ENCODE results near the gene PSPC1.
"Not testable (repeated sequence)": the region's sequence is repeated elsewhere in the genome, so short reads cannot be mapped to it uniquely, and the experiment has no call there.

Gene PSPC1

DNA sequence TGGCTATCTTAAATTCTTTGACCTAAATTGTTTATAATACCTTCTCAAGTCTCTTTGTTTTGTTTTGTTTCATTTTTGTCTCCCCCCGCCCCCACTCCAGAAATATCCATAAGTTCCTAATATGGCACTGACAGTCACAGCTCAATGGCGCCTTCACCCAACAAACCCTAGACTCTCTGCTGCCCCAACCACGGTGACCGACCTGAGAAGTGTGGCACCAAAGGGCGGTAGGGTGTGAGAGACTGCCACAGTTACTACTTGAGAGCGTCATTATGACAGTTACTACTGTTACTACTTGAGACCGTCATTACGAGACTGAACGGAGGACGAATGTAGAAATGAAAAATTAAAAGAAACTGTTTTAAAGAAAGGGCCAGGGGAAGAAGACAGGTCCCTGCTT lies 34.4 kb upstream of the PSPC1 start:
- TF ChIP-seq, protein P1, sequence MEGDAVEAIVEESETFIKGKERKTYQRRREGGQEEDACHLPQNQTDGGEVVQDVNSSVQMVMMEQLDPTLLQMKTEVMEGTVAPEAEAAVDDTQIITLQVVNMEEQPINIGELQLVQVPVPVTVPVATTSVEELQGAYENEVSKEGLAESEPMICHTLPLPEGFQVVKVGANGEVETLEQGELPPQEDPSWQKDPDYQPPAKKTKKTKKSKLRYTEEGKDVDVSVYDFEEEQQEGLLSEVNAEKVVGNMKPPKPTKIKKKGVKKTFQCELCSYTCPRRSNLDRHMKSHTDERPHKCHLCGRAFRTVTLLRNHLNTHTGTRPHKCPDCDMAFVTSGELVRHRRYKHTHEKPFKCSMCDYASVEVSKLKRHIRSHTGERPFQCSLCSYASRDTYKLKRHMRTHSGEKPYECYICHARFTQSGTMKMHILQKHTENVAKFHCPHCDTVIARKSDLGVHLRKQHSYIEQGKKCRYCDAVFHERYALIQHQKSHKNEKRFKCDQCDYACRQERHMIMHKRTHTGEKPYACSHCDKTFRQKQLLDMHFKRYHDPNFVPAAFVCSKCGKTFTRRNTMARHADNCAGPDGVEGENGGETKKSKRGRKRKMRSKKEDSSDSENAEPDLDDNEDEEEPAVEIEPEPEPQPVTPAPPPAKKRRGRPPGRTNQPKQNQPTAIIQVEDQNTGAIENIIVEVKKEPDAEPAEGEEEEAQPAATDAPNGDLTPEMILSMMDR (IDR thresholded peaks at IDR 0.05; ENCODE audit: poor library complexity, severe bottlenecking) = no peak
- Histone ChIP-seq H3K9me3 (ENCODE audit: severe bottlenecking) (no peaks in the 10 kb centered on the region), H3K4me3 (ENCODE audit: severe bottlenecking) (no peak overlapping the region), H3K27me3 (ENCODE audit: insufficient read depth, poor library complexity, severe bottlenecking) (no peaks in the 10 kb centered on the region), H3K36me3 (ENCODE audit: low read depth) (peaks cover 9% of the 10 kb centered on the region), H3K4me1 (ENCODE audit: insufficient read depth, poor library complexity, severe bottlenecking) (no peaks in the 10 kb centered on the region), H3K27ac (ENCODE audit: poor library complexity, severe bottlenecking) (no peak overlapping the region)
- DNase-seq (ENCODE audit: low spot score) (no peak), ATAC-seq (ENCODE audit: low read depth) (no peak)

DNA sequence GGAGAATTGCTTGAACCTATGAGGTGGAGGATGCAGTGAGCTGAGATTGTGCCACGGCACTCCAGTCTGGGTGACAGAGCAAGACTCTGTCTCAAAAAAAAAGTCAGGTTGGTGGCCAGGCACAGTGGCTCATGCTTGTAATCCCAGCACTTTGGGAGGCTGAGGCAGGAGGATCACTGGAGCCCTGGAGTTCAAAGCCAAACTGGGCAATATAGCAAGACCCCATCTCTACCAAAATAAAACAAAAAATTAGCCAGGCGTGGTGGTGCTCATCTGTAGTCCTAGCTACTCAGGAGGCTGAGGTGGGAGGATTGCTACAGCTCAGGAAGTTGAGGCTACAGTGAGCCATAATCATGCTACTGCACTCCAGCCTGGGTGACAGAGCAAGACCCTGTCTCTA lies 33.1 kb upstream of the PSPC1 start:
- not testable (repeated sequence) for H3K4me1 ChIP-seq (ENCODE audit: insufficient read depth, poor library complexity, severe bottlenecking); H3K9me3 ChIP-seq (ENCODE audit: severe bottlenecking); H3K27ac ChIP-seq (ENCODE audit: poor library complexity, severe bottlenecking); H3K27me3 ChIP-seq (ENCODE audit: insufficient read depth, poor library complexity, severe bottlenecking); H3K4me3 ChIP-seq (ENCODE audit: severe bottlenecking); DNase-seq (ENCODE audit: low spot score); H3K36me3 ChIP-seq (ENCODE audit: low read depth); ATAC-seq (ENCODE audit: low read depth)

DNA sequence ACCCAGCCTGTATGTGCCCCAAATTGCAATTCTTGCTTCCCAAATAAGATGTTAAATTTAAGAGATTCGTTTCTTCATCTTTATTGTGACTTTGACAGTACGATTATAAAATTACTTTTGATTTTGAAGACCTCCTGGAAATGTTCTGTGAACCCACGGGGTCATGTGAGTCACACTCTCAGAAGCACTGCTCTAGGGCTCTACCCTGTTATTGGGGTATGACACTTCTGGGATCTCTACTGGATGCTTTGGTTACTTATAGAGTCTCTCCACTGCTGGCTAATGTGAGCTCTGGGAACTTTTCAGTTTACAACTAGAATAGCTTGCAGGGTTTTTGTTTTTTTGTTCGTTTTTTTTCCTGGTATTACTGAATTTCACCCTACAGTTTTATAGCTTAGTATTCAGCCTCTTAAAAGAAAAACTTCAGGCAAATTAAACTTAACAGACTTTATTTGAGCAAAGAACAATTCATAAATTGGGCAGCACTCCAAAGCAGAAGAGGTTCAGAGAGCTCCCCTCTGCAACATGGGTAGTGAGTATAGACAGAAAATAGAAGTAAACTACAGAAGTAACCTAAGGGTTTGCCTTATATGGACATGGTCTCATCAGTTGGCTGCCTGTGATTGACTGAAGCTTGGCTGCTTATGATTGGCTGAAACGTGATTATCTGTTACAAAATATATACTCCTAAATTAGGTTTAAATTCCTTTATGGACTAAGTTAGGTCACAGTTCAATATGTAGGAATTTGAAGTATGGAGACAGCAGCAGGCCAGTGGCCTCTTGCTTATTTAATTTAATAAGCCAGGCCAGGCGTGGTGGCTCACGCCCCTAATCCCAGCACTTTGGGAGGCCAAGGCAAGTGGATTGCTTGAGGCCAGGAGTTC lies 28.5 kb upstream of the PSPC1 start:
- Histone ChIP-seq H3K36me3 (ENCODE audit: low read depth) (no peaks in the 10 kb centered on the region), H3K4me3 (ENCODE audit: severe bottlenecking) (no peak overlapping the region), H3K27ac (ENCODE audit: poor library complexity, severe bottlenecking) (no peak overlapping the region), H3K4me1 (ENCODE audit: insufficient read depth, poor library complexity, severe bottlenecking) (no peaks in the 10 kb centered on the region), H3K9me3 (ENCODE audit: severe bottlenecking) (no peaks in the 10 kb centered on the region), H3K27me3 (ENCODE audit: insufficient read depth, poor library complexity, severe bottlenecking) (no peaks in the 10 kb centered on the region)
- no peak for ATAC-seq (ENCODE audit: low read depth)
- TF ChIP-seq, protein P1 (IDR thresholded peaks at IDR 0.05; ENCODE audit: poor library complexity, severe bottlenecking) = no peak
- no peak for DNase-seq (ENCODE audit: low spot score)

DNA sequence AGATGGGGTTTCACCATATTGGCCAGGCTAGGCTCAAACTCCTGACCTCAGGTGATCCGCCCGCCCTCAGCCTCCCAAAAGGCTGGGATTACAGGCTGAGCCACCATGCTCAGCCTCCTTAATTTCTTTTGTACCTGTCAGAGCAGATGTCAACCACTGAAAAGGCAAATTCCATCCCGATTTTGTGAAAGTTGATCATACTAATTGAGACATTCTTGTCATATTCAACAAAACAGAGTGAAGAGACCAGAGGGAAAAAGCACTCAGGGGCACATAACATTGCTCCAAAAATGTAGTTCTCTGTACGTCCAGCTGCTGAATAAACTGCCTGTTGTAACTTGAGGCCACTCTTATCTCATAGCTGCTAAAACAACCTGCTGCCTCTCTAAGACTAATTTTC lies 27.4 kb upstream of the PSPC1 start:
- Histone ChIP-seq H3K27me3 (ENCODE audit: insufficient read depth, poor library complexity, severe bottlenecking) (no peaks in the 10 kb centered on the region), H3K4me3 (ENCODE audit: severe bottlenecking) (no peak overlapping the region), H3K9me3 (ENCODE audit: severe bottlenecking) (no peaks in the 10 kb centered on the region), H3K27ac (ENCODE audit: poor library complexity, severe bottlenecking) (no peak overlapping the region), H3K36me3 (ENCODE audit: low read depth) (no peaks in the 10 kb centered on the region), H3K4me1 (ENCODE audit: insufficient read depth, poor library complexity, severe bottlenecking) (no peaks in the 10 kb centered on the region)
- TF ChIP-seq, protein P1 (IDR thresholded peaks at IDR 0.05; ENCODE audit: poor library complexity, severe bottlenecking) = no peak
- ATAC-seq (ENCODE audit: low read depth) (no peak), DNase-seq (ENCODE audit: low spot score) (no peak)

DNA sequence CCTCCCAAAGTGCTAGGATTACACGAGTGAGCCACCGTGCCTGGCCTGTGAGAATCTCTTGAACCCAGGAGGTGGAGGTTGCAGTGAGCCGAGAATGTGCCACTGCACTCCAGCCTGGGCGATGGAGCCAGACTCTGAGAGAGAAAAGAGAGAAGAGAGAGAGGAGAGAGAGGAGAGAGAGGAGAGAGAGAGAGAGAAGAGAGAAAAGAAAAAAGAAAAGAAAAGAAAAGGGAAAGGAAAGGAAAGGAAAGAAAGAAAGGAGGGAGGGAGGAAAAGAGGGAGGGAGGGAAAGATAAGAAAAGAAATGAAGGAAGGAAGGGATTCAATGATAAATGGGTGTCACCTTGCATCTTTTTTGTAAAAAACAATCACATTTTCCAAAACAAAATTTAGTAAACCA lies 23.0 kb upstream of the PSPC1 start:
- Histone ChIP-seq H3K27ac (ENCODE audit: poor library complexity, severe bottlenecking) (no peak overlapping the region), H3K9me3 (ENCODE audit: severe bottlenecking) (no peaks in the 10 kb centered on the region), H3K27me3 (ENCODE audit: insufficient read depth, poor library complexity, severe bottlenecking) (no peaks in the 10 kb centered on the region), H3K4me1 (ENCODE audit: insufficient read depth, poor library complexity, severe bottlenecking) (no peaks in the 10 kb centered on the region), H3K4me3 (ENCODE audit: severe bottlenecking) (no peak overlapping the region), H3K36me3 (ENCODE audit: low read depth) (no peaks in the 10 kb centered on the region)
- TF ChIP-seq, protein P1 (IDR thresholded peaks at IDR 0.05; ENCODE audit: poor library complexity, severe bottlenecking) = no peak
- DNase-seq (ENCODE audit: low spot score) (no peak), ATAC-seq (ENCODE audit: low read depth) (no peak)
